ENCODE measurements around the gene GARRE1.

DNA sequence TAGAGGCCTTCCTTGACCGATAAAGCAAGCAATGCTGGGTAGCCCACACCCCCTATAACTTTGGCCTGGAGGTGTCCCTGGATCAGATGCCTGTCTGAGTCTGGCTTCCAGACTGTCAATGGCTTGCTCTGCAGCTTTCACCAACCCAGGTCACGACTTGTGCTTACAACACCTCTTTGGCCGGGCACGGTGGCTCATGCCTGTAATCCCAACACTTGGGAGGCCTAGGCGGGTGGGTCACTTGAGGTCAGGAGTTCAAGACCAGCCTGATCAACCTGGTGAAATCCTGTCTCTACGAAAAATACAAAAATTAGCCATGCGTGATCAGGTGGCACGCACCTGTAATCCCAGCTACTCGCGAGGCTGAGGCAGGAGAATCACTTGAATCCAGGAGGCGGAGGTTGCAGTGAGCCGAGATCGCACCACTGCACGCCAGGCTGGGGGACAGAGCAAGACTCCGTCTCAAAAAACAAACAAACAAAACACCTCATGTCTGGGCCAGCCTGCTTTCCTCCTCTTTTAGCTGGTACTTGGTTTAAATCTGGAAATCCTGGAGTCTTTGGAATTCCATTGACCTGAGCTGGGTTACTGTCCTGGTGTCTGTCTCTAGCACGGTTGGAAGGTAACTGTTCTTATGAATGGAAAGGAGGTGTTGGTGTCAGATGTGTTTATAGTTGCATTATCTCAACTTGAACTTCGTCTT, 10.3 kb upstream of the GARRE1 start:
- TF ChIP-seq, protein P1, sequence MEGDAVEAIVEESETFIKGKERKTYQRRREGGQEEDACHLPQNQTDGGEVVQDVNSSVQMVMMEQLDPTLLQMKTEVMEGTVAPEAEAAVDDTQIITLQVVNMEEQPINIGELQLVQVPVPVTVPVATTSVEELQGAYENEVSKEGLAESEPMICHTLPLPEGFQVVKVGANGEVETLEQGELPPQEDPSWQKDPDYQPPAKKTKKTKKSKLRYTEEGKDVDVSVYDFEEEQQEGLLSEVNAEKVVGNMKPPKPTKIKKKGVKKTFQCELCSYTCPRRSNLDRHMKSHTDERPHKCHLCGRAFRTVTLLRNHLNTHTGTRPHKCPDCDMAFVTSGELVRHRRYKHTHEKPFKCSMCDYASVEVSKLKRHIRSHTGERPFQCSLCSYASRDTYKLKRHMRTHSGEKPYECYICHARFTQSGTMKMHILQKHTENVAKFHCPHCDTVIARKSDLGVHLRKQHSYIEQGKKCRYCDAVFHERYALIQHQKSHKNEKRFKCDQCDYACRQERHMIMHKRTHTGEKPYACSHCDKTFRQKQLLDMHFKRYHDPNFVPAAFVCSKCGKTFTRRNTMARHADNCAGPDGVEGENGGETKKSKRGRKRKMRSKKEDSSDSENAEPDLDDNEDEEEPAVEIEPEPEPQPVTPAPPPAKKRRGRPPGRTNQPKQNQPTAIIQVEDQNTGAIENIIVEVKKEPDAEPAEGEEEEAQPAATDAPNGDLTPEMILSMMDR (conservative IDR thresholded peaks at IDR 0.05; ENCODE audit: low read depth, low read length) = no peak
- TF ChIP-seq EZH2 (IDR thresholded peaks at IDR 0.05; ENCODE audit: low read length, unreplicated experiment) = no peak
